H1 (cell line): ENCODE measurements around the gene ABI3BP. TPM values are rescaled to one million over a fixed set of nuclear protein-coding genes. Genes with fewer than 3 reads are reported as not detected.

Experiments
- BCL11A ChIP-seq, 2 experiments: IDR thresholded peaks; one replicate each; pipeline ENCODE4 v1.6.1; 2011; ENCODE audit warnings: low read depth in 2 of 2, low read length in 2 of 2, mild to moderate bottlenecking in 2 of 2
- EGR1 ChIP-seq: IDR thresholded peaks from 2 replicates; pipeline ENCODE4 v1.6.1; 2011; ENCODE audit warnings: low read depth, low read length, borderline replicate concordance
- HDAC2 ChIP-seq, 2 experiments: fragments of 300-600 bp in 1 of 2; sonication (generic) in 1 of 2; IDR thresholded peaks; 2 replicates each; pipeline ENCODE4 v1.6.1; 2011 to 2012; ENCODE audit warnings: low read depth in 2 of 2, low read length in 2 of 2, mild to moderate bottlenecking in 2 of 2, moderate library complexity in 2 of 2, borderline replicate concordance in 1 of 2, inconsistent platforms in 1 of 2
- KDM1A ChIP-seq: fragments of 200-600, 300-600 bp; sonication (generic); IDR thresholded peaks from 2 replicates; pipeline ENCODE4 v1.7.1; 2016; ENCODE audit warnings: mild to moderate bottlenecking, low read length, borderline replicate concordance
- RFX5 ChIP-seq: IDR thresholded peaks from 2 replicates; pipeline ENCODE4 v1.6.1; 2011; ENCODE audit warnings: low read depth, low read length, improper control_type of control experiment, borderline replicate concordance
- SAP30 ChIP-seq: fragments of 300-600 bp; sonication (generic); IDR thresholded peaks from 2 replicates; pipeline ENCODE4 v1.7.1; 2012; ENCODE audit warnings: low read length, moderate library complexity, mild to moderate bottlenecking, inconsistent platforms; ENCODE audit not compliant: insufficient read depth, insufficient replicate concordance
- TAF7 ChIP-seq: optimal IDR thresholded peaks from 2 replicates; pipeline ENCODE3; 2011; ENCODE audit warnings: low read depth, mild to moderate bottlenecking, inconsistent platforms, low read length, moderate library complexity, borderline replicate concordance
- TEAD4 ChIP-seq: IDR thresholded peaks from 2 replicates; pipeline ENCODE4 v1.6.1; 2012; ENCODE audit warnings: low read depth, low read length, inconsistent platforms, mixed read lengths
- polyA plus RNA-seq, 7 experiments: library from polyadenylated mRNA; depleted of rRNA in 3 of 7; stranded (reverse) in 5 of 7; unstranded in 2 of 7; fragments of >200 nt in 5 of 7; fragments of 200-250 nt in 2 of 7; gene quantifications; 1 replicate in 5 of 7; 2 replicates in 1 of 7; 4 replicates in 1 of 7; pipeline versions ENCODE4 v1.2.1 to v1.2.3, GENCODE V29; 2011 to 2013; ENCODE audit warnings: missing spikeins in 2 of 7, mixed read lengths in 2 of 7
- total RNA-seq: library from RNA; stranded (reverse); fragmentation: NEBNext Ultra II Directional; extraction: Animal tissue kit (Norgen Biotek cat#: 25700); gene quantifications from 2 replicates; pipeline ENCODE4 v1.2.1, GENCODE V29; 2021
- TF ChIP-seq, protein P1 (sequence below): fragments of 300-600 bp; sonication (generic); IDR thresholded peaks from 2 replicates; pipeline ENCODE4 v1.7.1; 2012; ENCODE audit warnings: low read length, moderate library complexity, mild to moderate bottlenecking, inconsistent platforms; ENCODE audit not compliant: insufficient replicate concordance
- TF ChIP-seq, protein P2 (sequence below): IDR thresholded peaks from 2 replicates; pipeline ENCODE4 v1.6.1; 2012; ENCODE audit warnings: low read length, inconsistent platforms

Gene ABI3BP
- total and polyA plus RNA-seq, 2 of the 8 experiments (the other 6 are each of a cell fraction or from before 2014, with no cell fraction given), result 0.08 to 0.32 TPM

DNA sequence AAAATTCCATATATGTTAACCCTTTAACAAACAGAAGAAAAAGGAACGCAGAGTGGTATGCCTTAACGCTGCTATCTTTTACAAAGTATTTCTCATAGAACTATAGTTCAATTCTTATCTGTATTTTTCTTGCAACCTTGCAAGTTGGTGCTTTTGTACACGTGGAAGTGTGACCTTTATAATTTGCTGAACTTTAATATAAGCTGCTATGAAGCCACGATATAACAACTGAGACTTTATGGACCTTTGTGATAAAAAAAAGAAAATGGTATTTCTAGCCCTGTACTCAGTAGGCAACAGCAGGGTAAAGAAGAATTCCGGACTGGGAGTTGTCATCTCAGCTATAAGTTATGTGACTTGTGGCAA is 290.3 kb downstream of the ABI3BP start (continued):
- TF ChIP-seq, protein P1, sequence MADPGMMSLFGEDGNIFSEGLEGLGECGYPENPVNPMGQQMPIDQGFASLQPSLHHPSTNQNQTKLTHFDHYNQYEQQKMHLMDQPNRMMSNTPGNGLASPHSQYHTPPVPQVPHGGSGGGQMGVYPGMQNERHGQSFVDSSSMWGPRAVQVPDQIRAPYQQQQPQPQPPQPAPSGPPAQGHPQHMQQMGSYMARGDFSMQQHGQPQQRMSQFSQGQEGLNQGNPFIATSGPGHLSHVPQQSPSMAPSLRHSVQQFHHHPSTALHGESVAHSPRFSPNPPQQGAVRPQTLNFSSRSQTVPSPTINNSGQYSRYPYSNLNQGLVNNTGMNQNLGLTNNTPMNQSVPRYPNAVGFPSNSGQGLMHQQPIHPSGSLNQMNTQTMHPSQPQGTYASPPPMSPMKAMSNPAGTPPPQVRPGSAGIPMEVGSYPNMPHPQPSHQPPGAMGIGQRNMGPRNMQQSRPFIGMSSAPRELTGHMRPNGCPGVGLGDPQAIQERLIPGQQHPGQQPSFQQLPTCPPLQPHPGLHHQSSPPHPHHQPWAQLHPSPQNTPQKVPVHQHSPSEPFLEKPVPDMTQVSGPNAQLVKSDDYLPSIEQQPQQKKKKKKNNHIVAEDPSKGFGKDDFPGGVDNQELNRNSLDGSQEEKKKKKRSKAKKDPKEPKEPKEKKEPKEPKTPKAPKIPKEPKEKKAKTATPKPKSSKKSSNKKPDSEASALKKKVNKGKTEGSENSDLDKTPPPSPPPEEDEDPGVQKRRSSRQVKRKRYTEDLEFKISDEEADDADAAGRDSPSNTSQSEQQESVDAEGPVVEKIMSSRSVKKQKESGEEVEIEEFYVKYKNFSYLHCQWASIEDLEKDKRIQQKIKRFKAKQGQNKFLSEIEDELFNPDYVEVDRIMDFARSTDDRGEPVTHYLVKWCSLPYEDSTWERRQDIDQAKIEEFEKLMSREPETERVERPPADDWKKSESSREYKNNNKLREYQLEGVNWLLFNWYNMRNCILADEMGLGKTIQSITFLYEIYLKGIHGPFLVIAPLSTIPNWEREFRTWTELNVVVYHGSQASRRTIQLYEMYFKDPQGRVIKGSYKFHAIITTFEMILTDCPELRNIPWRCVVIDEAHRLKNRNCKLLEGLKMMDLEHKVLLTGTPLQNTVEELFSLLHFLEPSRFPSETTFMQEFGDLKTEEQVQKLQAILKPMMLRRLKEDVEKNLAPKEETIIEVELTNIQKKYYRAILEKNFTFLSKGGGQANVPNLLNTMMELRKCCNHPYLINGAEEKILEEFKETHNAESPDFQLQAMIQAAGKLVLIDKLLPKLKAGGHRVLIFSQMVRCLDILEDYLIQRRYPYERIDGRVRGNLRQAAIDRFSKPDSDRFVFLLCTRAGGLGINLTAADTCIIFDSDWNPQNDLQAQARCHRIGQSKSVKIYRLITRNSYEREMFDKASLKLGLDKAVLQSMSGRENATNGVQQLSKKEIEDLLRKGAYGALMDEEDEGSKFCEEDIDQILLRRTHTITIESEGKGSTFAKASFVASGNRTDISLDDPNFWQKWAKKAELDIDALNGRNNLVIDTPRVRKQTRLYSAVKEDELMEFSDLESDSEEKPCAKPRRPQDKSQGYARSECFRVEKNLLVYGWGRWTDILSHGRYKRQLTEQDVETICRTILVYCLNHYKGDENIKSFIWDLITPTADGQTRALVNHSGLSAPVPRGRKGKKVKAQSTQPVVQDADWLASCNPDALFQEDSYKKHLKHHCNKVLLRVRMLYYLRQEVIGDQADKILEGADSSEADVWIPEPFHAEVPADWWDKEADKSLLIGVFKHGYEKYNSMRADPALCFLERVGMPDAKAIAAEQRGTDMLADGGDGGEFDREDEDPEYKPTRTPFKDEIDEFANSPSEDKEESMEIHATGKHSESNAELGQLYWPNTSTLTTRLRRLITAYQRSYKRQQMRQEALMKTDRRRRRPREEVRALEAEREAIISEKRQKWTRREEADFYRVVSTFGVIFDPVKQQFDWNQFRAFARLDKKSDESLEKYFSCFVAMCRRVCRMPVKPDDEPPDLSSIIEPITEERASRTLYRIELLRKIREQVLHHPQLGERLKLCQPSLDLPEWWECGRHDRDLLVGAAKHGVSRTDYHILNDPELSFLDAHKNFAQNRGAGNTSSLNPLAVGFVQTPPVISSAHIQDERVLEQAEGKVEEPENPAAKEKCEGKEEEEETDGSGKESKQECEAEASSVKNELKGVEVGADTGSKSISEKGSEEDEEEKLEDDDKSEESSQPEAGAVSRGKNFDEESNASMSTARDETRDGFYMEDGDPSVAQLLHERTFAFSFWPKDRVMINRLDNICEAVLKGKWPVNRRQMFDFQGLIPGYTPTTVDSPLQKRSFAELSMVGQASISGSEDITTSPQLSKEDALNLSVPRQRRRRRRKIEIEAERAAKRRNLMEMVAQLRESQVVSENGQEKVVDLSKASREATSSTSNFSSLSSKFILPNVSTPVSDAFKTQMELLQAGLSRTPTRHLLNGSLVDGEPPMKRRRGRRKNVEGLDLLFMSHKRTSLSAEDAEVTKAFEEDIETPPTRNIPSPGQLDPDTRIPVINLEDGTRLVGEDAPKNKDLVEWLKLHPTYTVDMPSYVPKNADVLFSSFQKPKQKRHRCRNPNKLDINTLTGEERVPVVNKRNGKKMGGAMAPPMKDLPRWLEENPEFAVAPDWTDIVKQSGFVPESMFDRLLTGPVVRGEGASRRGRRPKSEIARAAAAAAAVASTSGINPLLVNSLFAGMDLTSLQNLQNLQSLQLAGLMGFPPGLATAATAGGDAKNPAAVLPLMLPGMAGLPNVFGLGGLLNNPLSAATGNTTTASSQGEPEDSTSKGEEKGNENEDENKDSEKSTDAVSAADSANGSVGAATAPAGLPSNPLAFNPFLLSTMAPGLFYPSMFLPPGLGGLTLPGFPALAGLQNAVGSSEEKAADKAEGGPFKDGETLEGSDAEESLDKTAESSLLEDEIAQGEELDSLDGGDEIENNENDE, result no peak
- TF ChIP-seq KDM1A, result no peak
- TF ChIP-seq TEAD4, result no peak
- TF ChIP-seq TAF7, result no peak
- TF ChIP-seq, protein P2, sequence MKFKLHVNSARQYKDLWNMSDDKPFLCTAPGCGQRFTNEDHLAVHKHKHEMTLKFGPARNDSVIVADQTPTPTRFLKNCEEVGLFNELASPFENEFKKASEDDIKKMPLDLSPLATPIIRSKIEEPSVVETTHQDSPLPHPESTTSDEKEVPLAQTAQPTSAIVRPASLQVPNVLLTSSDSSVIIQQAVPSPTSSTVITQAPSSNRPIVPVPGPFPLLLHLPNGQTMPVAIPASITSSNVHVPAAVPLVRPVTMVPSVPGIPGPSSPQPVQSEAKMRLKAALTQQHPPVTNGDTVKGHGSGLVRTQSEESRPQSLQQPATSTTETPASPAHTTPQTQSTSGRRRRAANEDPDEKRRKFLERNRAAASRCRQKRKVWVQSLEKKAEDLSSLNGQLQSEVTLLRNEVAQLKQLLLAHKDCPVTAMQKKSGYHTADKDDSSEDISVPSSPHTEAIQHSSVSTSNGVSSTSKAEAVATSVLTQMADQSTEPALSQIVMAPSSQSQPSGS, result no peak
- no peak for TF ChIP-seq BCL11A (IDR thresholded peaks at IDR 0.05; ENCODE audit: low read depth in 2 of 2, low read length in 2 of 2)
- no peak for TF ChIP-seq SAP30
- no peak for TF ChIP-seq HDAC2 (IDR thresholded peaks at IDR 0.05; ENCODE audit: borderline replicate concordance in 1 of 2, low read depth in 2 of 2, low read length in 2 of 2)
- no peak for TF ChIP-seq RFX5
- TF ChIP-seq EGR1, result no peak
- TF ChIP-seq, all 59 proteins: peak for 0
